GM18526 (cell line): ENCODE results near the gene ZDHHC3.

Source experiments
- POLR2A ChIP-seq: IDR thresholded peaks from 3 replicates; pipeline ENCODE4 v1.6.1; 2011; ENCODE audit not compliant: insufficient read length; ENCODE audit errors: extremely low read depth

The ZDHHC3 gene

DNA sequence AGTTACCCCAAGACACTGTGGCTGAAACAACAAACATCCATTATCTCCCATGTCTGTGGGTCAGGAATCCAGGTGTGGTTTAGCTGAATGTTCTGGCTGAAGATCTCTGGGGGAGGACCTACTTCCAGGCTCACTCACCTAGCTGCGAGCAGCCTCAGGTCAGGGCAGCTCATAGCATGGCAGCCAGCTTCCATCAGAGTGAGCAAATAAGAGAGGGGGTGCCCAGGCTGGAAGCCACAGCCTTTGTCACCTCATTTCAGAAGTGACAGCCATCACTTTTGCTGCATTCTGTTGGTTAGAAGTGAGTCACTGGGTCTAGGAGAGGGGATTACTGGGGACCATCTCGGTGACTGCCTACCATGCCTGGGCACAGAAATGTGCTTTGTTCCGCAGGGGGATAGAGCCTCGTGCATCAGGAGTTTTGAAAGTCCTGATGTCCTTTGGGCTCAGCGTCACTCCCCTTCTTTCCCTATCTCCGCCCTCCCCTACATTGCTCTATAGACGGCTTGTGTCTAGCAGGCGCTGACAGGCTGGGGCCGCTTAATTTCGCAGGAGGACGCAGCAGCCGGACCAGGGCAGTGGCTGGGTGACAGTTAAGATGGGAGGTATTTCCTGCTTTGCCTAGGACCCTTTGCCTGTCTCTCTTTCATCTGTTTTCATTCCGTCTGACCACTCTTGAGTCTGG is 76.1 kb downstream of the ZDHHC3 start:
- TF ChIP-seq POLR2A: no peak

DNA sequence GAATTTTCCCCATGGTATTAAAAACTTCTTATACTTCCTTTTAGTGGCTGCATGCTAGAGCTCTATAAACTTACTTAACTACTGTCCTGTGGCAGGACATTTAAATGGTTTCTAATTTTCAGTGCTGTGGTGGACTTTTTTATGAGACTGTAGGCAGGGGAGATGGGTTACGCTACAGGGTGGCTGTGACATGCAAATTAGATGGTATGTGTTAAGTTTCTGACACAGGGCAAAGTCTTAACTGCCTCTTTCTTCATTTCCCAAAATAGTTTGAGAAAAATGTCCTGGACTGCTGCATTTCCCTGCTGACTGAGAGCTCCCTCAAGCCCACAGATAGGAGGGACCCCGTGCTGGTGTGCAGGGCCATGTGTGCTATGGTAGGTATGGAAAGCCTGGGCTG is 79.5 kb downstream of the ZDHHC3 start:
- no peak for TF ChIP-seq POLR2A

DNA sequence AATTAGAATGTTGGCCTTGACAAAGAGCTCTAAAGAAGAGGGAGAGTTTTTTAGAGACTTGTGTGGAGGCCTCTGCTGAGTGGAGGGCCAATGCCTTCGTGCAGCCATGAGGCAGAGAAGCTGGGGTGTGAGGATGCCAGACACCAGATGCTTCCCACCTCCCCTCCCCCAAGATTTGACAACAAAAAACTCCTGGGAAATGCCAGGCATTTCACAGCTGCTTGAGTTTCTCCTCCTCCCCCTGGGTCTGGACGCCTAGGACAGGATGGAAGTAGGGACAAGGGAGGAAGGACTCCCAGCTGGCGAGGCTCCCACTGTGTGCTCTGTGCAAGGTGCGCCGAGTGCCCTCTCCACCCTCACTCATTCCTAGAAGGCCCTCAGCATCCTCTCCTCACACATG is 81.5 kb downstream of the ZDHHC3 start:
- TF ChIP-seq POLR2A: no peak

- no peak for TF ChIP-seq POLR2A
Measured at GRCh38 chr3:44893097-44893496, 82.9 kb downstream of the ZDHHC3 start.

DNA sequence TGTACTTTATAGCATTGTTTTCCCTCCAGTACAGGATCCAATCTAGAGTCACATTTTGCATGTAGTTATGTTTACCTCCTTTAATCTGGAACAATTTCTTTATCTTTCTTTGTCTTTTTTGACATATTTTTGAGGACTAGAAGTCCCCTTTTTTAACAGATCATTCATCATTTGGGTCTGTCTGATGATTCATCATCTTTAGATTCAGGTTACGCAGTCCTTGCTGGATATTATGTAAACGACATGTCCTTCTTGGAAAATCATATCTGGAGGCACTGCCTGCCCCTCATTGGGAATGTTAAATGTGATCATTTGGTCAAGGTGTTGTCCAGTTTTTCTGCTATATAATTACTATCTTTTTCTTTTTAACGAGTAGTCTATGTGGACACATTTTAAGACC is 83.3 kb downstream of the ZDHHC3 start:
- no peak for TF ChIP-seq POLR2A

GRCh38 chr3:44890852-44891251 is 85.1 kb downstream of the ZDHHC3 start:
- no peak for TF ChIP-seq POLR2A

GRCh38 chr3:44890258-44890657 is 85.7 kb downstream of the ZDHHC3 start:
- TF ChIP-seq POLR2A: no peak

GRCh38 chr3:44887101-44887500 is 88.9 kb downstream of the ZDHHC3 start:
- TF ChIP-seq POLR2A: no peak

- no peak for TF ChIP-seq POLR2A
Measured at GRCh38 chr3:44886561-44886960, 89.4 kb downstream of the ZDHHC3 start.

- no peak for TF ChIP-seq POLR2A
Measured at GRCh38 chr3:44885618-44886017, 90.4 kb downstream of the ZDHHC3 start.

DNA sequence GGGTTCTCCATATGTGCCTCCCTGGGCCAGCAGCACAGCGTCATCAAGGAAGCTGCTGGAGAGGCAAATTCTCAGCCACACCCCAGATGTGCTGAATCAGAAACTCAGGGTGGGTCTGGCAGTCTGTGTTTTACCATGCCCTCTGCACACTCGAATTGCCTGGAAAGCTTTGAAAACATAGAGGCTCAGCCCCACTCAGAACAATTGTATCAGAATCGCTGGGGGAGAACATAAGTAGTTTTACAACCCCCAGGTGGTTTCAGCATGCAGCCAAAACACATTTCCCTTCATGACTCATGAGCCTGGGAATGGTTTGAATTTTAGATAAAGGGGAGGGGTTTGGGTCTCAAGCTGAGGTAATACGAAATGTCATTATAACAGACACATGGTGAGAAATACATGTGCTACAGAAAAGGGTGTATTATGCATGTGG is 92.0 kb downstream of the ZDHHC3 start:
- TF ChIP-seq POLR2A: no peak

GRCh38 chr3:44883213-44883955 is 92.6 kb downstream of the ZDHHC3 start:
- TF ChIP-seq POLR2A: no peak

DNA sequence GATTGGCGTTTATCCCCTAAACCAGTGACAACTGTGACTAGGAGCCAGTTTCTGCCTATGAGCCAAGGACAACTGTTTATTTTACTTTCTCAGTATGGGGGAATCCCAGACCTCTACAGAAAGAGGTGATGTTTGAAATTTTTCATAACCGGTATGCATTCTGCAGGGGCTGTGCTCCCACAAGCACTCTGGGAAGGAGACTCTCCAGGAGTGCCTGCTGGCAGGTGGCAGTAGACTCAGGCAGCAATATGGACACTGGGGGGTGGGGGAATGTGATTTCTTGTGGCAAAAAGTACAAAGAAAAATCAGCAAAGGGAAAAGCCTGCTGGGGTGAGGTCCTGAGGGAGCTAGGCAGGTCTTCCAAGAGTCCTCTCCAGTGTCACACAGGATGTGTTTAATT is 95.7 kb downstream of the ZDHHC3 start:
- no peak for TF ChIP-seq POLR2A

DNA sequence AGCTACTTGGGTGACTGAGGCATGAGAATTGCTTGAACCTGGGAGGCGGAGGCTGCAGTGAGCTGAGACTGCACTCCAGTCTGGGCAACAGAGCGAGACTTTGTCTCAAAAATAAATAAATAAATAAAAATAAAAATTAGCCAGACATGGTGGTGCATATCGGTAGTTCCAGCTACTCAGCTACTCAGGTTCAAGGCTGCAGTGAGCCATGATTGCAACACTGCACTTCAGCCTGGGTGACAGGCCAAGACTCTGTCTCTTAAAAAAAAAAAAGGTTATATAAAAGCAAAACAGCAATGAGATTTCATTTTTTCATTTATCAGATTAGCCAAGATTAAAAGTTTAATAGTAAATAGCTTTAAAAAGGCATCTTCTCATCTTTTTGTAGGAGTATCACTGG is 98.6 kb downstream of the ZDHHC3 start:
- TF ChIP-seq POLR2A: no peak

DNA sequence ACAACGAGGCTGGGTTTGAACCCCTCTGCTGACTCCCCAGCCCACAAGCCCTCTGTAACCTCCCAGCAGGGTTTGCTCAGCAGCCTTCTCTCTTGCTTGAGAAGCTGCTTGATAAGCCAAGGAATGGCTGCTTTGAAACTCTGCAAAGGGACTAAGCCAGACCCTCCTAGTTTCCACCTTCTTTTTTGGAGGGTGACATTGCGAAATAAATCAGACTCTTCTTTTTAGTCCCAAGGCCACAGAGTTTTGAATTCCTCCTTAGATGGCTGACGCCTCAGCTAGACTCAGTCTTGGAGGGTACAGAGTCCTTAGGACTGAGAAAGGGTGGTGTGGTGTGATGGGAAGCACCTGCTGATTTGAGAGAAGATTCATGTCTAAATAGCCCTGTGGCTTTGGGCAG is 100.4 kb downstream of the ZDHHC3 start:
- no peak for TF ChIP-seq POLR2A
